D341Med (cell line): Measurements from ENCODE around the gene CUX1.
"Not testable (repeated sequence)": the region's sequence is repeated elsewhere in the genome, so short reads cannot be mapped to it uniquely, and the experiment has no call there.

Experiments
- DNase-seq: peaks from one replicate; pipeline ENCODE4 v3.0.0; 2012; ENCODE audit warnings: low spot score

CUX1 gene

GRCh38 chr7:102045681-102046372 is 228.4 kb downstream of the CUX1 start:
- DNase-seq: no peak

DNA sequence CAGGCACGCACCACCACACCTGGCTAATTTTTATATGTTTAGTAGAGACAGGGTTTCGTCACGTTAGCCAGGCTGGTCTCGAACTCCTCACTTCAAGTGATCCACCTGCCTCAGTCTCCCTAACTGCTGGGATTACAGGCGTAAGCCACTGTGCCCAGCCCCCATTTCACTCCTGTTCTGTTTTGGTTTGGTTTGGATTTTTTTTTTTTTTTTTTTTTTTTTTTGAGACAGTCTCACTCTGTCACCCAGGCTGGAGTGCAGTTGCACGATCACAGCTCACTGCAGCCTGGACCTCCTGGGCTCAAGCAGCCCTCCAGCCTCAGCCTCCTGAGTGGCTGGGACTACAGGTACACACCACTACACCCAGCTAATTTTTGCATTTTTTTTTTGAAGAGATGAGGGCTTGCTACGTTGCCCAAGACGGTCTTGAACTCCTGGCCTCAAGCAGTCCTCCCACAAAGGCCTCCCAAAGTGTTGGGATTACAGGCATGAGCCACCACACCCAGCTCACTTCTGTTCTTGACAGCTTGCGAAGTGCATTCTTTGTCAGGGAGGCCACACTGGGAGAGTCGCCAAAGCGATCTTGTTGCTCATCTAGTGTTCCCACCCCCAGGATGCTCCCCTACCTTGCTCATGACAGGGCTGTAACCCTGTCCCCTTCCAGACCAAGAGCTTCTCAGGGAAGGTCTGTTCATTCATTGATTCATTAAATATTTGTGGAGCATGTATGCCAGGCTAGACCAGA is 229.1 kb downstream of the CUX1 start:
- no peak for DNase-seq

GRCh38 chr7:102047167-102047566 is 229.7 kb downstream of the CUX1 start:
- no peak for DNase-seq

DNA sequence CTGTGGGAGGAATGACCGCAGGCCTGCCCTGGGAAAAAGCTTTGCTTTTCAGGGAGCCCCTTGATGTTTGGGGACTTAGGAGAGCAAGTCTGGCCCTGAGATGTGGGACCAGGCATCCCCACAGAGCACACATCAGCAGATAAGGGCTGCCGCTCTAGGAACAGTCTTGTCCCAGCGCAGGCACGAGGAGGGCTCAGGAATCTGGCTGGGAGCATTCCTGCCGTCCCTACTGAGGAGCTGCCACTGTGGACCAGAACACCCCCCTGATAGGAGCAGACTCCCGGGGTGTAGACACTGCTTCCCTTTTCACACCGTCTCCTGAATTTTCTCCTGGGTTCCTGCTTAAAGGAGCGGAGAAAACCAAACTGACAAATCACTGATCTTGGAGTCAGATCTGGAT is 232.3 kb downstream of the CUX1 start:
- DNase-seq: no peak

DNA sequence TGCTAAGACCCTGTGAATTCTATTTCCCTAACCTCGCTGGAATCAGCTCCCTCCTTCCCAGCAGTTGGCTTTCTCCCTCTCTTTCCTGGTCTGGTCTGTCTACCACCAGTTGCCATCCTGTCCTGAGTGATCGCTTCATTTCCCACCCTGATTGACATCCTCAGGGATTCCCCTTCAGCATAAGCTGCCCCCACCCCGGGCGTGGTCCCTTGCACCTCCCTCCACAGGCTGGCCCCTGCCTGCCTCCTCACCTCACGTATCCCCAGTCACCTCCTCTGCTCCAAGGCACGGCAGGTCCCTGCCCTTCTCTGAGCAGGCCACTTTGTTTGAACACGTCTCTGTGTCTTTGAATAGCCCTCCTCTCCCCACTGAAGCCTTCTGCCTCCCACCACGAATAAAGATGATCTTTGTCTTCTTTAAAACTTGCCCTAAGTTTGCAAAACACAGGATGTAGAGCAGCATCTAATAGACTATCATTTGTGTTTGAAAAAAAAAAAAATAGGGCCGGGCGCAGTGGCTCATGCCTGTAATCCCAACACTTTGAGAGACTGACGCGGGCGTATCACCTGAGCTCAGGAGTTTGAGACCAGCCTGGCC is 233.5 kb downstream of the CUX1 start:
- no peak for DNase-seq

DNA sequence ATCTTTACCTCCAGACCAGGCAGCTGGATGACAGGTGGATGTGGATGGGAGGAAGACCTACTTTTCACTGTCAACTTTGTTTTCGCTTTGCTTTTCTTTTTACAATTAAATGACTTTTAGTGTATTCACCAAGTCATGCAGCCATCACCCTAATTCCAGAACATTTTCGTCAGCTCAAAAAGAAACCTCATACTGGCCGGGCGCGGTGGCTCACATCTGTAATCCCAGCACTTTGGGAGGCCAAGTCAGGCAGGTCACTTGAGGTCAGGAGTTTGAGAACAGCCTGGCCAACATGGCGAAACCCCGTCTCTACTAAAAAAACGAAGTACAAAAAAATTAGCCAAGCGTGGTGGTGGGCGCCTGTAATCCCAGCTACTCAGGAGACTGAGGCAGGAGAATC is 234.3 kb downstream of the CUX1 start:
- DNase-seq: not testable (repeated sequence)

DNA sequence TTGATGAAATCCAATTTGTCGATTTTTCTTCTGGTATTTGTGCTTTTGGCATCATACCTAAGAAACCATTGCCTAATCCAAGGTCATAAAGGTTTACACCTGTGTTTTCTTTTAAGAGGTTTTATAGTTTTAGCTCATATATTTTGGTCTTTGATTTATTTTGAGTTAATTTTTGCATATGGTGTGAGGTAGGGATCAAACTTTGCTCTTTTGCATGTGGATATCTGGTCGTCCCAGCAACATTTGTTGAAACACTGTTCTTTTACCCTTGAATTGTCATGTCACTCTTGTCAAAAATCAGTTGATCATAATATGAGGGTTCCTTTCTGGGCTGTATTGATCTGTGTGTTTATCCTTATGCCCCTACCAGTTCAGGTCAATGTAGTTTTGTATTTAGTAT is 236.7 kb downstream of the CUX1 start:
- DNase-seq: no peak

DNA sequence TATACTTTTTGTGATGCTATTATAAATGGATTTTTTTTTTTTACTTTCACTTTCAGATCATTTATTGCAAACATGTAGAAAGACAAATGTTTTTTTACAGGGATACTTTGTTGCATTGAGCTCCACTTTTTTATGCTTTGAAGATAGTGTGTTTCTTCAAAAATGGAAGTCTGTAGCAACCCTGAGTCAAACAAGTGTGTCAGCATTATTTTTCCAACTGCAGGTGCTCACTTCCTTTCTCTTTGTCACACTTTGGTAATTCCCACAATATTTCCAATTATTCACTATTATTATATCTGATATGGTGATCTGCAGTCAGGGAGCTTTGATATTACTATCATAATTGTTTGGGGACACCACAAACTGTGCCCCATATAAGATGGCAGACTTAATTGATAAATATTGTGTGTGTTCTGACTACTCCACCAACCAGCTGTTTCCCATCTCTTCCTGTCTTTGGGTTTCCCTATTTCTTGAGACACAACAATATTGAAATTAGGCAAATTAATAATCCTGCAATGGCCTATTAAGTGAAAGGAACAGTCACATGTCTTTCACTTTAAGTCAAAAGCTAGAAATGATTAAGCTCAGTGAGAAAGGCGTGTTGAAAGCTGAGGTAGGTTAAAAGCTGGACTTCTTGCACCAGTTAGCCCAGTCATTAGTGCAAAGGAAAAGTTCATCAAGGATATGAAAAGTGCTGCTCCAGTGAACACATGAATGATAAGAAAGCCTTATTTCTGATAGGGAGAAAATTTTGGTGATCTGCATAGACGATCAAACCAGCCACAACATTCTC is 238.0 kb downstream of the CUX1 start:
- DNase-seq: no peak

DNA sequence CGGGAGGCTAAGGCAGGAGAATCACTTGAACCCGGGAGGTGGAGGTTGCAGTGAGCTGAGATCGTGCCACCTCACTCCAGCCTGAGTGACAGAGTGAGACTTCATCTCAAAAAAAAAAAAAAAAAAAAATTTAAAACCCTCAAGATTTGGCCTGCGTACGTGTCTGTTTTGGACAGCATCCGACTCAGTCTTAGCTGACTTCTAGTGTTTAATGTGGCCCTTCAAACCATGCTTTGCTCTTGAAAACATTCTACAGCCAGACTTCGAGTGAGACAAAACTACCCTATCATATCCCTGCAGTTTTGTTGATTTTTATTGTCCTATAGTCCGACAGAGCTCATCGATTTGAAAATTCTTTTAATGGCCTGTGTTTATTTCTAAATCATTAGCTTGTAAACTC is 242.1 kb downstream of the CUX1 start:
- no peak for DNase-seq

GRCh38 chr7:102061354-102061945 is 244.0 kb downstream of the CUX1 start:
- no peak for DNase-seq

DNA sequence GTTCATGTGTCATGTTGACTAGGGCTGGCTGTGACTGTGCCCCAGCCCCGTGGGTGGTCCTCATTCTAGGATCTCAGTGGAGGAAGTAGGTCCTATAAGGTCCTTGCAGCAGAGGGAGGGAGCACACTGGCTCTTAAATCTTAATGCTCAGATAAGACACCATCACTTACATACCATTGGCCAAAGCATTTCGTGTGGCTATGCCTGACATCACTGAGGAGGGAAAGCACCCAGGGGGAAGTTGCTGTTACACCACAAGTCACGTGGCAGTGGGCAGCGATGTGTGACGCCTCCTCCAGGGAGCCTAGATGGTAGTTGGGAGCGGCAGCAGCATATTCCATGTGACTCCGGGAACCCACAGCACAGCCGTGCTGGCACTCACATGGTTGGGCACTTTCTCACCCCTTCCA is 244.6 kb downstream of the CUX1 start:
- DNase-seq: no peak

DNA sequence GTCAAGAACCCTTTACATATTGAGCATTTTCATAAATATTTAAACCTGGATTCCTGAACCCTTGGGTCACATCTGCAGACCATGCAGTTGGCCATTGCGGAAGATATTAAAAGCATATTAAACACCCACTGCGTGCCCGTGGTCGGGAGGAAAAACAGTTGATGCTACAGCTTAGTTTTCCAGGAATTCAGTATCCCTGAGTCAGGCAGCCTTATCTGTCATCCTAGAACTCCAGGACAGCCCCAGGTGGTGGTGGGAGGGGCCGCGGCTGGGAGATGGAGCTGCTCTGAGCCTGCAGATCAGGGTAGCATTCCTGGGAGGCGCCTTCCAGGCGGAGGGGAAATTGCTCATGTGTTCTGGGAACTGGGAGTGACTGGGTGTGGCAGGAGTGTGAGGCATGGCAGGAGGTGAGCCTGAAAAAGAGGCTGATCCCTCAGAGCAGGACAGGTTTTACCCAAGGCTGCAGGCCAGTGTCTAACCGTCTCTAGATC is 246.3 kb downstream of the CUX1 start:
- no peak for DNase-seq

DNA sequence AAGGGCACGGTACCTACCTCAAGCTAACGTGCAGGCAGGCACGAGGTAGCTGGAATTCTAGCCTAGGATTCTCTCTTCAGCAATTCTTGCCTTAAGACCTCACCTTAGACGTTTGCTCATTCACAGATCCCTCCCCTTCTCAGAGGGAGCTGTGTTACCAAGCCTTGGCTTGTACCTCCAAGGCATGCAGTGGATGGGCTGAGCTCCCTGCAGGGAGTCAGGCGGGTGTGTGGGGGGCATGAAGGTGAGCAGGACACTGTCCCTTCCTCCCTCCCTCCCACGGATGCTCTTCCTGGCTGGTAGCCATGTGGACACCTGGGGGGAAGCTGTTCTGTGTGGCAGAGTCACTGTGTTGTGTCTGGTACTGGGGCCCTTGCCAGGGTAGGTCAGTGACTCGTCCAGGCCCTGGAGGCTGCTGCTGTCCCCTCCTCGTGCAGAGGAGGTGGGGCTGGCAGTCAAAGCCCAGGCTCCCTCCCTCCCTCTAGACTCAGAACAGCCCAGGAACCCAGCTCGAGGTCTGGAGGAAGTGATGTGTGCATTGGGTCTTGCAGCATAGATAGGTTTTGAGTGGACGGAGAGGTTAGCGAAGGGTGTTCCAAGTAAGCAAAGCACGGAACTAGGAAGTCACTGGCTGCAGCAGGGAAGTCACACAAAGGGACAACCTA is 247.1 kb downstream of the CUX1 start:
- DNase-seq: no peak

DNA sequence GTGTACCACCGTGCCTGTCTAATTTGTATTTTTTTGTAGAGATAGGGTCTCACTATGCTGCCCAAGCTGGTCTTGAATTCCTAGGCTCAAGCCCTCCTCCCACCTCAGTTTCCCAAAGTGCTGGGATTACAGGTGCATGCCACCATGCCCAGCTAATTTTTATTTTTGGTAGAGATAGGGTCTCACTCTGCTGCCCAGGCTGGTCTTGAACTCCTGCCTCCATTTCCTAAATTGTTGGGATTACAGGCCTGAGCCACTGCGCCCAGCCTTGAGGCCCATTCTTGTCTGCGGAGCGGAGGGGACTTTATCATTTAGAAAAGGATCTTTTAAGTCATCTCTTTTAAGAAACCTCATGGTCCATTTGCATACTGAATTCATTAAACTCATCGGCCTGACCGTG is 247.8 kb downstream of the CUX1 start:
- no peak for DNase-seq

DNA sequence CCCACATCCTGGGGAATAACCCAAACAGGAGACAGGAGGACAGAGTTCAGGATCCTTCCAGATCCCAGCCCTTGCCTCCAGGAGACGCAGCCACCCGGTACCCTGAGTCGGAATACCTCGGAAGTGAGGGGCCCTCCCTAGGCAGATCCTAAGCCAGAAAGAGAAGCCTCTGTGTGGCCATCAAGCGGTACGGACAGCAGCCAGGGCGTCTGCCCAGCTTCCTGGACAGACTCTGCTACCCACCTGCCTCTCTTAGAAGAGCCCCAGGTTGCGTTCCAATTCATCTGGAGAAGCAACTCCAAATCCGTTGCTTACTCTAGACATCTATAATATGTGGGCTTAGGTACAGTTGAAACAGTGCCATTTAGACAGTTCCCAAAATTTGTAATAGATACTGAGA is 249.1 kb downstream of the CUX1 start:
- no peak for DNase-seq

GRCh38 chr7:102068846-102069245 is 251.4 kb downstream of the CUX1 start:
- DNase-seq: no peak

DNA sequence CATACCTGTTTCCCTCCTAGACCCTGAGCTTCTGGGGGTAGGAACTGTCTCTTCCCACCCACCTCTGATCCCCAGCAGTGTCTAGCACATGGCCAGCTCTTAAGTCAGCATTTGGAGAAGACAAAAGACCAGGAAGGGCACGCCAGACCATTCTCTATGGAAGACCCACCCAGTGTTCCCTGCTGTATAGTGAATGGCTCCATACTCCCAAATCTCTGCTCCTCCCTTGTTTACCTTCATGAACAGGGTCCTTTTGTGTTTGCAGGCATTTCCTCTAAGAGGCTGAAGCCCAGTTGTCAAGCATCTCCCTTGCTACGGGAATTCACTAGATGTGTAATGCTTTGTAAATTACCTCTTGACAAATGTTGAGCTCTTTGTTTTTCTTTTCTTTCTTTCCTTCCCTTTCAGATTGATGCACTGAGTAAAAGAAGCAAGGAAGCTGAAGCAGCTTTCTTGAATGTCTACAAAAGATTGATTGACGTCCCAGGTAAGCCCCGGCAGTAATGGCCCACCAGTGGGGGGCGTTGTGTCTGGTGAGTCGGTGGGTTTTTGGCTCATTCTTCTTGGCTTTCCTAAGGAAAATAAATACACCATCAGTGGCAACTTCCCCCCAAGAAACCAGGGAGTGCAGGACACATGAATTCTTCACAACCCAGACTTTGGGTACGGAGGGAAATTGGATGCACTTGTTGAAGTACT is 252.7 kb downstream of the CUX1 start:
- DNase-seq: no peak

- DNase-seq: no peak
Measured at GRCh38 chr7:102072003-102072402, 254.6 kb downstream of the CUX1 start.

DNA sequence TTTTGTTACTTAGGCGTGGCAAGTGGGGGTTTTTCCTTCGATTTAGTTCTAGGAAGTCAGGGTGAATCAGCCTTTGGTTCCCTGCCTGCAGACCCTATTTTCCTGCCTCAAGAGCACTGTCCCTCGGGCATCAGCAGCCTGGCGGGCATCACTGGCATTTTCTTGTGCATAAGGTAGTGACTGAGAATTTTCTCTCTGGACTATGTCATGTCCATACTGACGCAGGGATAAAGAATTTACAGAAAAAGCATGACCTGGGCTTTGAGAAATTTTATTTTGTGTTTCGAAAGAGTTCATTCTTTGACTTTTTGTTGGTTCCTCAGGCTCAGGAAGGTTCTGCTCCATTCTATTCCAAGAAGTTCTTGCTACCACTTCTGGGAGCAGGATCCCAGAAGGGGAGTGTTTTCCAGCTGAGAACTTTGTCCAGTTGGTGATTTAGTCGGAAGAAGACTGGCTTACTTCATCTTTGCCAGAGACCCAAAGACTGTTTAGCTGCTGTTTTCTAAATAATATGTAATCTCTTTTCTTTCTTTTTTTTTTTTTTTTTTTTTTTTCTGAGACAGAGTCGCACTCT is 255.3 kb downstream of the CUX1 start:
- no peak for DNase-seq
